Measurements from ENCODE around the gene TMEM128. TPM values are rescaled to one million over a fixed set of nuclear protein-coding genes. Genes with fewer than 3 reads are reported as not detected.
"Not testable (repeated sequence)": the region's sequence is repeated elsewhere in the genome, so short reads cannot be mapped to it uniquely, and the experiment has no call there.

Gene TMEM128
- total RNA-seq, 1 donor from 2014 or later = 22.5 TPM

DNA sequence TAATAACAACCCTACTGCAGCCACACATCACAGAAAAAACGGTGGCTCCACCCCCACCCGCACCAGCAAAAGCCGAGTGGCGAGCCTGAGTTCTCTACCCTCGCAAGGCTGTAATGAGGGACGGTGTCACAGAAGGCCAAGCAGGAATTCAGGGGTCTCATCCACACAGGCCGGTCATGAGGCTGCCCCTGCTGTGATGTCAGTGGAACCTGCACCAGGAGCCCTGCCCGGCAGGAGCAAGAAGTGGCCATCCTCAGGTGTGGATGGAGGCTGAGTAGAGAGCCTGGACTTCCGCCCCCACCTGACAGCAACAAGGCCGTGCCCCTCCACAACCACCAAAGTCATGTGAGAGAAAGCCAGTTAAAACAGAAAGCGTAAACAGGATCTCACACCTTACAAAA is 21.3 kb upstream of the TMEM128 start:
- no peak overlapping the region for H3K27ac Mint-ChIP-seq

DNA sequence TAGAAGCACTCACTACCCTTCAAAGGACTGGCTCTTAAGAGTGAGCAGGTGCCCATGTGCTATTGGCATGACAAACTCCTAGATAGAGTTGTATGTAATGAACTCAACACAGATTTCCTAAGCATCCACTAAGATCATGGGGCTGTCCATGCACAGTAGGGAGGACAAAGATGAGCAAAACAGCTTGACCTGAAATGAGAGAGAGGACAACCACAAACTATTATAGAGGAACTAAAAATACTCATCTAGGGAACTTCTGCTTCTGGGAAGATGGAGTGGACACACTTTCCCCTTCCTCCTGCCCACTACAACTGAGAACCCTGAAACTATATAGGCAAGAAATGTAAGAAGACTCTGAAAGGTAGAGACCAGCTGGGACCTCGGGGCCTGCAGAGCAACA is 20.8 kb upstream of the TMEM128 start:
- Mint-ChIP-seq H3K4me1 (ENCODE audit: low read depth) (no peaks in the 10 kb centered on the region), H3K27ac (no peak overlapping the region), H3K36me3 (ENCODE audit: insufficient read depth) (peaks cover 23% of the 10 kb centered on the region), H3K9me3 (ENCODE audit: low read depth) (peaks cover 3% of the 10 kb centered on the region), H3K4me3 (ENCODE audit: low read depth) (no peak overlapping the region), H3K27me3 (no peaks in the 10 kb centered on the region)
- DNase-seq (ENCODE audit: low spot score, unreplicated experiment) = no peak
- TF ChIP-seq, protein P1, sequence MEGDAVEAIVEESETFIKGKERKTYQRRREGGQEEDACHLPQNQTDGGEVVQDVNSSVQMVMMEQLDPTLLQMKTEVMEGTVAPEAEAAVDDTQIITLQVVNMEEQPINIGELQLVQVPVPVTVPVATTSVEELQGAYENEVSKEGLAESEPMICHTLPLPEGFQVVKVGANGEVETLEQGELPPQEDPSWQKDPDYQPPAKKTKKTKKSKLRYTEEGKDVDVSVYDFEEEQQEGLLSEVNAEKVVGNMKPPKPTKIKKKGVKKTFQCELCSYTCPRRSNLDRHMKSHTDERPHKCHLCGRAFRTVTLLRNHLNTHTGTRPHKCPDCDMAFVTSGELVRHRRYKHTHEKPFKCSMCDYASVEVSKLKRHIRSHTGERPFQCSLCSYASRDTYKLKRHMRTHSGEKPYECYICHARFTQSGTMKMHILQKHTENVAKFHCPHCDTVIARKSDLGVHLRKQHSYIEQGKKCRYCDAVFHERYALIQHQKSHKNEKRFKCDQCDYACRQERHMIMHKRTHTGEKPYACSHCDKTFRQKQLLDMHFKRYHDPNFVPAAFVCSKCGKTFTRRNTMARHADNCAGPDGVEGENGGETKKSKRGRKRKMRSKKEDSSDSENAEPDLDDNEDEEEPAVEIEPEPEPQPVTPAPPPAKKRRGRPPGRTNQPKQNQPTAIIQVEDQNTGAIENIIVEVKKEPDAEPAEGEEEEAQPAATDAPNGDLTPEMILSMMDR (IDR thresholded peaks at IDR 0.05; ENCODE audit: unreplicated experiment) = no peak

More for the DNA sequence above, 21.3 kb upstream of the TMEM128 start:
- DNase-seq (ENCODE audit: low spot score, unreplicated experiment) = no peak
- no peaks in the 10 kb centered on the region for H3K27me3 Mint-ChIP-seq
- TF ChIP-seq, protein P1 (IDR thresholded peaks at IDR 0.05; ENCODE audit: unreplicated experiment) = no peak
- H3K9me3 Mint-ChIP-seq (ENCODE audit: low read depth) = peaks cover 3% of the 10 kb centered on the region
- H3K36me3 Mint-ChIP-seq (ENCODE audit: insufficient read depth) = peaks cover 25% of the 10 kb centered on the region
- no peak overlapping the region for H3K4me3 Mint-ChIP-seq (ENCODE audit: low read depth)
- H3K4me1 Mint-ChIP-seq (ENCODE audit: low read depth) = no peaks in the 10 kb centered on the region

DNA sequence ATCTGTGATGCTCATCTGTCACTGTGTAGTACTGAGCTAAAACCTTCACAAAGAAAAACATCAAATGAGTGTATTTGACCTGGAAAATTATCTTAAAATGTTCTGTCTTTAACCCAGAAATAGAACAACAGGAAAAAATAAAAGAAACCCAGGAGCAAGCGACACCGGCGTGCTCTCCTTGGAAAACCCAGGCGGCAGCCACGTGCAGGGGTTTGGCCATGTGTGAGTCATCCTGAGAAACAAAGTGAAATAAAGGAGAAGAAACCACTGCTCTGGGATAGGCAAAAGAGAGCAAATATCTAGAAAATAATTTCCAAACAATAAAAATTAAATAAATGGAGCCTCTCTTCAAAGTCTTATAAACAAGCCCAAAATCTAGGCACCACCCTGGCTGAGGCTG is 20.0 kb upstream of the TMEM128 start:
- no peaks in the 10 kb centered on the region for H3K27me3 Mint-ChIP-seq
- H3K9me3 Mint-ChIP-seq (ENCODE audit: low read depth) = peaks cover 3% of the 10 kb centered on the region

DNA sequence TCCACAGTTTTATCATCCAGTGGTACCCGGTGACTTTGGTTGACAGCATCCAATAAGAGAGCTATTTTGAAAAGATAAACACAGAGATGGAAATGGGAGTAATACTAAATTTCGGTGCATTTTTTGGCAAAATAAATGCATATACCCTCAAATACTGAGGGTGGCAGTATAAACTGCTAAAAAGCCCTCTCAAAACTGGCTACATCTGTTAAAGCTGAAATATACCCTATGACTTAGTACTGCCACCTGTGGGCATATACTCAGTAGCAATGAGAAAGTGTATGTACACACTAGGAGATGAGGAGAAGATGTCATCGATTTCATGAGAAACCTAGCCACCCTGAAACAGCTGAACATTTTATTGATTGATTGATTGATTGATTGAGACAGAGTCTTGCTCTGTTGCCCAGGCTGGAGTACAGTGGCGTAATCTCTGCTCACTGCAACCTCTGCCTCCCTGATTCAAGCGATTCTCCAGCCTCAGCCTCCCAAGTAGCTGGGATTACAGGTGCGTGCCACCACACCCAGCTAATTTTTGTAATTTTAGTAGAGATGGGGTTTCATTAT is 12.2 kb upstream of the TMEM128 start:
- Mint-ChIP-seq H3K4me1 (ENCODE audit: low read depth) (peaks cover 27% of the 10 kb centered on the region), H3K36me3 (ENCODE audit: insufficient read depth) (no peaks in the 10 kb centered on the region), H3K27ac (peak overlapping the region; percentile 93), H3K27me3 (no peaks in the 10 kb centered on the region), H3K9me3 (ENCODE audit: low read depth) (no peaks in the 10 kb centered on the region), H3K4me3 (ENCODE audit: low read depth) (no peak overlapping the region)
- TF ChIP-seq, protein P1 (IDR thresholded peaks at IDR 0.05; ENCODE audit: unreplicated experiment) = peak; percentile 38
- no peak for DNase-seq (ENCODE audit: low spot score, unreplicated experiment)

More for the DNA sequence above, 20.0 kb upstream of the TMEM128 start:
- Mint-ChIP-seq H3K36me3 (ENCODE audit: insufficient read depth) (peaks cover 21% of the 10 kb centered on the region), H3K27ac (no peak overlapping the region), H3K4me3 (ENCODE audit: low read depth) (no peak overlapping the region), H3K4me1 (ENCODE audit: low read depth) (peaks cover 4% of the 10 kb centered on the region)
- TF ChIP-seq, protein P1 (IDR thresholded peaks at IDR 0.05; ENCODE audit: unreplicated experiment) = no peak
- DNase-seq (ENCODE audit: low spot score, unreplicated experiment) = no peak

DNA sequence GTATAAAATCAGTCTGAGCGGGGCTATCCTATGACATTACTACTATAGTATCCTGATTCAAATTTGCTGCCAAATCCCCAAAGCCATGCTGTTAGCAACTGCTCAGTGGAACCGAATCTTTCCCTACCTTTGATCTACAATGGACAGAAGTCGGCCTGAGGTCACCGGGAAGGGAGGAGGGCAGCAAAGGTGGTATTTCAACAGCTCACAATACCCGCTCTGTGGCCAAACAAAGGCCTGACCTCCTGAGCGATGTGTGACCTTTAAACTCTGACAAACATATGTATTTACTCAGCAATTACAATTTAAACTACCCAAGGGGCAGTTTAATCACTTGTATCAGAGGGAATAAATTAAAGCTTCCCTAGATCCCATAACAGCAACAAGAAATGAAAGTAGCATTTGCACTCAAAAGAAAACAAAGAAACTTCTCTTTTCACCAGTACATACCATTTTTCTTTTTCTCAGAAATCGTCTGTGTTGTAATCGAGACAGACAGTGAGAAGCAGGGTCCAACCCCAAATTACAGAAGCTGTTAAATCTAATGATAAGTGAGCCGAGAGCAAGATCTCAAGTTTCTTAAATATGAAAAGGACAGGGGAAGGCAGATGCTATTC is 11.6 kb upstream of the TMEM128 start:
- H3K4me1 Mint-ChIP-seq (ENCODE audit: low read depth) = peaks cover 32% of the 10 kb centered on the region
- no peaks in the 10 kb centered on the region for H3K9me3 Mint-ChIP-seq (ENCODE audit: low read depth)
- peak overlapping the region; percentile 93 for H3K27ac Mint-ChIP-seq
- H3K36me3 Mint-ChIP-seq (ENCODE audit: insufficient read depth) = no peaks in the 10 kb centered on the region
- peak; percentile 25 for DNase-seq (ENCODE audit: low spot score, unreplicated experiment)
- H3K4me3 Mint-ChIP-seq (ENCODE audit: low read depth) = peak overlapping the region; percentile 2
- no peaks in the 10 kb centered on the region for H3K27me3 Mint-ChIP-seq
- TF ChIP-seq, protein P1 (IDR thresholded peaks at IDR 0.05; ENCODE audit: unreplicated experiment) = no peak

DNA sequence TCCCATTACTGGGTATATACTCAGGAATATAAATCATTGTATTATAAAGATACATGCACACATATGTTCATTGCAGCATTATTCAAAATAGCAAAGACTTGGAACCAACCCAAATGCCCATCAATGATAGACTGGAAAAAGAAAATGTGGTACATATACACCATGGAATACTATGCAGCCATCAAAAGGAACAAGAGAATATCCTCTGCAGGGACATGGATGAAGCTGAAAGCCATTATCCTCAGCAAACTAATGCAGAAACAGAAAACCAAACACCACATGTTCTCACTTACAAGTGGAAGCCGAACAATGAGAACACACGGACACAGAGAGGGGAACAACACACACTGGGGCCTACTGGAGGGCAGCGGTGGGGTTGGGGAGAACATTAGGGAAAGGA is 9.7 kb upstream of the TMEM128 start:
- H3K36me3 Mint-ChIP-seq (ENCODE audit: insufficient read depth); H3K27me3 Mint-ChIP-seq; H3K27ac Mint-ChIP-seq; H3K9me3 Mint-ChIP-seq (ENCODE audit: low read depth); H3K4me3 Mint-ChIP-seq (ENCODE audit: low read depth); DNase-seq (ENCODE audit: low spot score, unreplicated experiment): not testable (repeated sequence)
- H3K4me1 Mint-ChIP-seq (ENCODE audit: low read depth) = peaks cover 34% of the 10 kb centered on the region

Measured in progenitor cell of endocrine pancreas (in vitro differentiated cells).